Activated CD4-positive, alpha-beta T cell treated with anti-CD3 and anti-CD28 coated beads for 1 hour (primary cell): ENCODE measurements around the gene C10orf90.

Experiments
- DNase-seq: peaks from one replicate; pipeline ENCODE4 v3.0.0-alpha.2; 2020

C10orf90 gene

GRCh38 chr10:126632705-126633104, 37.8 kb downstream of the C10orf90 start:
- DNase-seq, result no peak

- DNase-seq, result no peak
Observed at GRCh38 chr10:126629925-126630624, 40.4 kb downstream of the C10orf90 start.

- DNase-seq, result no peak
Observed at GRCh38 chr10:126628746-126629145, 41.7 kb downstream of the C10orf90 start.

GRCh38 chr10:126621846-126622245, 48.6 kb downstream of the C10orf90 start:
- no peak for DNase-seq

- DNase-seq, result no peak
Observed at GRCh38 chr10:126618466-126618865, 52.0 kb downstream of the C10orf90 start.

- no peak for DNase-seq
Observed at GRCh38 chr10:126617733-126618132, 52.8 kb downstream of the C10orf90 start.

GRCh38 chr10:126617208-126617607, 53.3 kb downstream of the C10orf90 start:
- DNase-seq, result no peak

GRCh38 chr10:126616737-126617136, 53.8 kb downstream of the C10orf90 start:
- no peak for DNase-seq

GRCh38 chr10:126611303-126611702, 59.2 kb downstream of the C10orf90 start:
- DNase-seq, result no peak

- DNase-seq, result no peak
Observed at GRCh38 chr10:126609566-126609965, 60.9 kb downstream of the C10orf90 start.

- DNase-seq, result no peak
Observed at GRCh38 chr10:126599949-126600682, 70.4 kb downstream of the C10orf90 start.

GRCh38 chr10:126598009-126598408, 72.5 kb downstream of the C10orf90 start:
- no peak for DNase-seq

- no peak for DNase-seq
Observed at GRCh38 chr10:126597211-126597610, 73.3 kb downstream of the C10orf90 start.

GRCh38 chr10:126596472-126597016, 73.9 kb downstream of the C10orf90 start:
- DNase-seq, result no peak

- DNase-seq, result no peak
Observed at GRCh38 chr10:126595160-126595559, 75.3 kb downstream of the C10orf90 start.

- no peak for DNase-seq
Observed at GRCh38 chr10:126593968-126594701, 76.4 kb downstream of the C10orf90 start.

GRCh38 chr10:126592901-126593300, 77.6 kb downstream of the C10orf90 start:
- DNase-seq, result no peak

GRCh38 chr10:126588024-126588423, 82.5 kb downstream of the C10orf90 start:
- DNase-seq, result no peak

GRCh38 chr10:126586878-126587277, 83.6 kb downstream of the C10orf90 start:
- DNase-seq, result no peak

GRCh38 chr10:126586128-126586527, 84.4 kb downstream of the C10orf90 start:
- DNase-seq, result no peak

- DNase-seq, result no peak
Observed at GRCh38 chr10:126585249-126586017, 85.1 kb downstream of the C10orf90 start.

- no peak for DNase-seq
Observed at GRCh38 chr10:126584836-126585235, 85.7 kb downstream of the C10orf90 start.
